HepG2 (cell line): Measurements from ENCODE around the gene IER5L. TPM values are rescaled to one million over a fixed set of nuclear protein-coding genes. Genes with fewer than 3 reads are reported as not detected.

ENCODE experiments used
- DMAP1 ChIP-seq: IDR thresholded peaks from 2 replicates; pipeline ENCODE4 v1.6.1; 2016
- GABPB1 ChIP-seq: IDR thresholded peaks from 2 replicates; pipeline ENCODE4 v1.6.1; 2016; ENCODE audit warnings: mild to moderate bottlenecking, missing genetic modification reagents, moderate library complexity, missing compliant biosample characterization
- GFI1 ChIP-seq: sonication (generic); formaldehyde crosslinking; IDR thresholded peaks from 2 replicates; pipeline ENCODE4 v1.5.0; 2020; ENCODE audit warnings: missing genetic modification reagents, mild to moderate bottlenecking, borderline replicate concordance
- HES4 ChIP-seq: sonication (generic); formaldehyde crosslinking; IDR thresholded peaks from 2 replicates; pipeline ENCODE4 v1.9.0; 2021; ENCODE audit warnings: mild to moderate bottlenecking, missing genetic modification reagents, borderline replicate concordance
- LBX2 ChIP-seq: sonication (generic); formaldehyde crosslinking; IDR thresholded peaks from 2 replicates; pipeline ENCODE4 v1.5.0; 2020; ENCODE audit warnings: missing genetic modification reagents, mild to moderate bottlenecking, borderline replicate concordance
- MTERF4 ChIP-seq: sonication (generic); formaldehyde crosslinking; IDR thresholded peaks from 2 replicates; pipeline ENCODE4 v1.8.0; 2023; ENCODE audit warnings: mild to moderate bottlenecking, missing genetic modification reagents
- PBX3 ChIP-seq: sonication (generic); formaldehyde crosslinking; IDR thresholded peaks from 2 replicates; pipeline ENCODE4 v1.8.1; 2023; ENCODE audit warnings: missing genetic modification reagents, inconsistent platforms, borderline replicate concordance
- POLR2G ChIP-seq: fragments of 200-400 bp; formaldehyde crosslinking; IDR thresholded peaks from 2 replicates; pipeline ENCODE4 v1.6.1; 2018; ENCODE audit warnings: mild to moderate bottlenecking, low read depth, low read length, moderate library complexity
- PPARG ChIP-seq: conservative IDR thresholded peaks from 2 replicates; pipeline ENCODE4 v1.6.1; 2016; ENCODE audit warnings: missing biosample characterization, missing genetic modification reagents
- RFXAP ChIP-seq: sonication (generic); formaldehyde crosslinking; IDR thresholded peaks from 2 replicates; pipeline ENCODE4 v1.4.0; 2020; ENCODE audit warnings: missing genetic modification reagents, borderline replicate concordance
- SP1 ChIP-seq, 2 experiments: fragments of 450-650 bp in 1 of 2; sonication (generic) in 1 of 2; formaldehyde crosslinking in 1 of 2; IDR thresholded peaks; 2 replicates each; pipeline versions ENCODE4 v1.4.0 to v1.6.1; 2016 to 2020; ENCODE audit warnings: missing genetic modification reagents in 1 of 2
- SP2 ChIP-seq: sonication (generic); formaldehyde crosslinking; IDR thresholded peaks from 2 replicates; pipeline ENCODE4 v1.5.1; 2020; ENCODE audit warnings: mild to moderate bottlenecking, missing genetic modification reagents
- ZBTB2 ChIP-seq: sonication (generic); formaldehyde crosslinking; IDR thresholded peaks from 2 replicates; pipeline ENCODE4 v1.8.0; 2022; ENCODE audit warnings: low read depth, missing genetic modification reagents
- ZNF160 ChIP-seq: sonication (generic); formaldehyde crosslinking; IDR thresholded peaks from 2 replicates; pipeline ENCODE4 v1.8.0; 2022; ENCODE audit warnings: mild to moderate bottlenecking, inconsistent platforms, missing genetic modification reagents
- ZNF446 ChIP-seq: sonication (generic); formaldehyde crosslinking; IDR thresholded peaks from 2 replicates; pipeline ENCODE4 v1.5.0; 2020; ENCODE audit warnings: mild to moderate bottlenecking, missing genetic modification reagents
- ZNF562 ChIP-seq: sonication (generic); formaldehyde crosslinking; IDR thresholded peaks from 2 replicates; pipeline ENCODE4 v1.8.0; 2022; ENCODE audit warnings: missing genetic modification reagents, borderline replicate concordance
- ZNF597 ChIP-seq: sonication (generic); formaldehyde crosslinking; IDR thresholded peaks from 2 replicates; pipeline ENCODE4 v1.5.0; 2020; ENCODE audit warnings: missing genetic modification reagents
- ZNF687 ChIP-seq: sonication (generic); formaldehyde crosslinking; IDR thresholded peaks from 2 replicates; pipeline ENCODE4 v1.5.1; 2020; ENCODE audit warnings: mild to moderate bottlenecking, missing genetic modification reagents, moderate library complexity
- ZNF792 ChIP-seq: IDR thresholded peaks from 2 replicates; pipeline ENCODE4 v1.6.1; 2016
- polyA plus RNA-seq, 8 experiments: library from polyadenylated mRNA; depleted of rRNA in 3 of 8; stranded (reverse) in 7 of 8; unstranded in 1 of 8; fragments of >200 nt; fragmentation: Illumina TruSeq in 4 of 8; extraction: Trizol in 4 of 8; gene quantifications; 2 replicates each; pipeline versions ENCODE4 v1.2.1 to v1.2.3, GENCODE V29; 2011 to 2016; ENCODE audit warnings: low read depth in 4 of 8, missing spikeins in 1 of 8, mixed read lengths in 1 of 8; ENCODE audit not compliant: insufficient read depth in 1 of 8
- total RNA-seq, 5 experiments: library from RNA; depleted of rRNA; stranded (reverse); fragments of >200 nt; fragmentation: Illumina TruSeq; extraction: Trizol; gene quantifications; 2 replicates each; pipeline ENCODE4 v1.2.3, GENCODE V29; 2016; ENCODE audit warnings: low read depth in 1 of 5

Gene IER5L
- total and polyA plus RNA-seq, 2 of the 13 experiments (the other 11 are each of a cell fraction or from before 2014, with no cell fraction given), result 1.8 to 3.3 TPM

GRCh38 chr9:129177791-129178567 lies at the start of gene IER5L (continued):
- no peak for TF ChIP-seq MTERF4 (CRISPR knock-in tag)
- TF ChIP-seq SP2 (CRISPR knock-in tag), result peak; percentile 97
- no peak for TF ChIP-seq ZNF597 (CRISPR knock-in tag)
- 0 out of 2 replicates have a peak, but pooled peaks have one; percentile 44 for TF ChIP-seq ZNF792 (CRISPR knock-in tag)
- TF ChIP-seq ZNF160, result peak; percentile 82; the same call in 1 of the 2 replicates
- TF ChIP-seq PPARG (CRISPR knock-in tag), result peak; percentile 72
- peak; percentile 67; the same call in 1 of the 2 replicates for TF ChIP-seq RFXAP (CRISPR knock-in tag)
- peak; percentile 53; the same call in 1 of the 2 replicates for TF ChIP-seq GFI1
- TF ChIP-seq ZNF446 (CRISPR knock-in tag), result peak; percentile 69; the same call in 1 of the 2 replicates
- no peak for TF ChIP-seq LBX2 (CRISPR knock-in tag)
- peak; percentile 95 for TF ChIP-seq ZNF687 (CRISPR knock-in tag)
- peak; percentile 80; the same call in 1 of the 2 replicates for TF ChIP-seq GABPB1 (CRISPR knock-in tag)
- TF ChIP-seq DMAP1 (CRISPR knock-in tag), result no peak
- TF ChIP-seq POLR2G, result peak; percentile 100
- TF ChIP-seq SP1 (IDR thresholded peaks at IDR 0.05), result no peak
- peak; percentile 93 for TF ChIP-seq SP1 (CRISPR knock-in tag; IDR thresholded peaks at IDR 0.05)
- TF ChIP-seq ZBTB2, result peak; percentile 60; the same call in 1 of the 2 replicates
- TF ChIP-seq HES4 (CRISPR knock-in tag), result peak; percentile 48; the same call in 1 of the 2 replicates
- TF ChIP-seq PBX3 (CRISPR knock-in tag), result peak; percentile 97; the same call in 1 of the 2 replicates
- no peak for TF ChIP-seq ZNF562 (CRISPR knock-in tag)
